Activated CD8-positive, alpha-beta memory T cell treated with anti-CD3 and anti-CD28 coated beads for 1 hour (primary cell): Measurements from ENCODE around the gene TP53BP2.

Experiments used
- DNase-seq, 2 donors: peaks; one replicate each; pipeline ENCODE4 v3.0.0-alpha.2; 2020; ENCODE audit warnings: low read depth in 1 of 2; ENCODE audit errors: extremely low read depth in 1 of 2

TP53BP2 gene

DNA sequence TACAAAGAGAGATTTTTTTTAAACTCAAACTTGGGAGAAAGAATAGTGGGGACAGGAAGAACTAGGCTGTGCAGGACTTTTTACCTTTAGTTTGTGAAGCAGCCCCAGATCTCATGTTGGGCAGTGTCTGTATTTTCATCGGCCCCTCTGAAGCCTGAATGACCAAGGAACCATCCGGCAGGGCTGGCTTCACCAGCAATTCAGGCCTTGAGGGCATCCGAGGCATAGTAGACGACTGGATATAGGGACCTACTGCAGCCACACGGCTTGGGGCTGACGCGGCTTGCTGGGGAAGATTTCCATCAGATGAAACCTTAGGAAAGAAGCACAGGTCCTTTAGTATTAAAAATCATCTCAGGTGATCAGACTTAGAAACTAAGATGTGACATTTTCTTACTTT lies 43.7 kb downstream of the TP53BP2 start:
- no peak for DNase-seq

DNA sequence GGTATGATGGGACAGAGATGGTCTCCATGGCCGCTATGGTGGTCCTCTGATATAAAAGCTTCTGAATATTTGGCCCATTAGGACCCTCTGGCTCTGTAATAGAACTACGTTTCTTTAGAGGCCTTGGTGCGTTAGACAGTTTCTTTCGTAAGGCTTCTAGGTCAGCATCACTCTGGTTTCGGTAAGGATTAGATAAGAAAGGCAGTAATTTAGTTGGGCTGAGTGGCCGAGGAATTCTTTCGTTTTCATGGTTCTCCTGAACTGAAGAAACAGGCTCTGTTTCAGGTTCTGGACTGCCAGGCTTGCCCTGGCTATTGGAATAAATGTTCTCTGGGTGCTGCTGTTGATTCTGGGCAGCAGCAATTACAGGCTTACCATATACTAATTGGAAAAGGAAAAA lies 49.5 kb downstream of the TP53BP2 start:
- no peak for DNase-seq

DNA sequence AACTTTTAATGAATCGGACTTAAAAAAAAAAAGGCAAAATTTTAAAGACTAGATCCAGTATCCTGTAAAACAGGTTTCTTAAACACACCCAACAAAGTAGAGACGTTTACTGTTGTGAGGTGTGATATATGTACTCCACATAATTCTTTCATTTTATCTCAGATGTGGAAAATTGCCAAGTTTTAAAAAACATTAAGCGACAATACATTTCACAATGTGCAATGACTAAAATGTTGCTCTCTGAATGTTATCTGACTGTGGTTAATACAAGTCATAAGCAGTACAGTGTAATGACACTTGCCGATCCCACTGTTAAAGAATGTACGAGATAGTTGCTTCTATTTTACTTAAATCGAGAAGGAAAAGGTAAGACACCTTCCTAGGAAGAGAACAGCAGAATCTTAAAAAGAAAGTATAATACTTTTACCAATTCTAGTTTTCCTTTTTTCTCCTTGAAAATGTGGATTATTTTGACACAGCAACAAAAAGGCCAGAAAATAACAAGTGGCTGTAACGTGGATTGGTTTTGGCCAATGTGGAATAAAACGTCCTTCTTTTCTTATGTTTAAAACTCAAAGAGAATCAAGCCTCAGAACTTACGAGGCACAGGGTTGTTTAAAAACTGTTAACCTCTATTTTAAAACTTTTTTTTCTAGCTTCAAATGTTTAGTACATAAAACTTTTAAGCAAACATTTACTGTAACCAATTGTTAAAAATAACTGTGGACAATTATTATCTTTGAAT lies 51.4 kb downstream of the TP53BP2 start:
- no peak for DNase-seq

DNA sequence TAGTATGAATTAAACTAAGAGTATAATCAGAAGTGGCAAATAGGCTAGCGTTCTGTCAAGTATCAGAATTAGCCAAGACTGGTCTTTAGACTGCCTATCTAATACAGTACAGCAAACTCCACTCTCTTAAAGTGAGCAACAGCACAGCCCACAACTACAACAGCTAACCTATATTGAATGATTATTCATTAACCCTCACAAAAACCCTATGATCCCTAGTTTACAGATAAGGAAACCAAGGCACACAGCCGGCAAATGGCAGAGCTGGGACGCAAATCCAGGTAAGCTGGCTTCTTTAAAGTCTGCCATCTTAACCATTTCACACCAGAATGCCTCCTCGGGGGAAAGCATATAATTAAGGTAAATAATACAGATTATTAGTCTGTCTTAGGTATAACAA lies 52.0 kb downstream of the TP53BP2 start:
- no peak for DNase-seq

DNA sequence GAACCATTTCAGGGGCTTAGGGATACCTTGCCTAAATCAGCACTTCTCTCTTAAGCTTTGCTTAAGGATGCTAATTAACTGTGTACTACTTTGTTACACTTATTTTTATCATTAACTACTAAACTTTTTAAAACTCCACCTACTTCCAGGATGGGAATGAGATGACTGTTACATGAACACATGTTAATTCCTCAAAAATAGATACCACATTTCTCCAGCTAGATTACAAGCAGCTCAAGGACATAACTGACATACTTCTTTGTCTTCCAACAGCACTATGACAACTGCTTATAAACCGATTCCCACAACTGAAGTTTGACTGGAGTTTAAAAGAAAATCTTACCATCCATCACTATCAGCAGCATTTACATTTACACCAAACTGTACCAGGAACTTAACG lies 53.7 kb downstream of the TP53BP2 start:
- DNase-seq: no peak

DNA sequence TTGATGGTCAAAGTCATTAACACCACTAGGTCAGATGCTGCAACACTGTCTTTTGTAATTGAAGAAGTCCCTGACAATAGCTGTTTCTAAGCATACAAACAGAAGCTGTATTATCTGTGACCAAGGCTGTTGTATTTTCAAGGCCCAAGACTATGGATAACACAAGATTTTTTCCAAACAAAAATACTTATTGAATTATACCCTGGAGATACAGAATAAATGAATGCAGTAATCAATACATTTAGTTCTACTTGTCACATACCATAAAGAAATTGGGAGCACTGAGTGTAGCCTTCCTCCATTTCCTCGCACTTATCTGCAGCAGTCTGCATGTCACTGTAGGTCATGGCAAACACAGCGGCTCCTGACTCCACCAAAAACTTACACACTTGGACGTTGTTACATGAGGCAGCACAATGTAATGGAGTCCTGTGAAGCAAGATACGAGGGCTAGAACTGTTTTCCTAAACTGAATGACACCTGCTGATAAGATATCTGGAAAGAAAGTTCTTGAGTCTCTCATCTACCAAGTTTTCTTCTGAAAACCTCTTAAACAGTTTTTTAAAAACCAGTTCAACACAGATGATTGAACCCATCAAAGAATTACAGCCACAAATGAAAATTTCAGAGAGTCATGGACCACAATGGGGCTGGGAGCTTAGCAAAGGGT lies 56.9 kb downstream of the TP53BP2 start:
- DNase-seq: no peak

DNA sequence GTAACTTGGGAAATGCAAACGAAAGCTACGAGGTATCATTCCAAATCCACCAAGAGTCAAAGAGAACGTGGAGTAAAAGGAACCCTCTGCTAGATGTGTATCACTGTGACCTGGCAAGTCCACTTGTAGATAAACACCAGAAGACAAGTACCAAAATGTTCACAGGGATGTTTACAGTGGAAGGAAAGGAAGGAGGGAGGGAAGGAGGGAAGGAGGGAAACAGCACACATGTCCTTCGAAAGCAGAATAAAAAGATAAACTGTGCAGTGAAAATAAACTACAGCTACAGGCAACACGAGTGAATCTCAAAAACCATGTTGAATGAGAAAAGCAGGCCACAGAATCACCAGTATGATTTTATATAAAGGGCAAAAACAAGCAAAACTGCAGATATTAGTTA lies 59.9 kb downstream of the TP53BP2 start:
- DNase-seq: no peak

DNA sequence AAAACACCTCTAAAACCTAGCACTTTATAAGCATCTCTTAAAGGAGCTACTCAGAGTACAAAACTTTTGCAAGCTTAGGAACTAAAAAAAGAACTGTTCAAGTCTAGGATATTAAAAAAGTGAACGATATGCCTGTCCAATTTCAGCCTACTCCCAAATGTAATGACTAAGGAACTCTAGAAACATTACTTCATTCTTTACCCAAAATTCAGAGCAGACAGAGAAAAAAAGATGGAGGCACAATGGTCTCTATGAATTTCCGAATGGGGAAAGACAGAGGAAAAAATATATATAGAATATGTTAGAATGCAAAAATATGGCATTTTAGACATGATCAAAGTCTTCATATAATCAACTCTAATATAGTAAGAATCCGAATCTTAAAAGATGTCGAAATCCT lies 61.2 kb downstream of the TP53BP2 start:
- no peak for DNase-seq

DNA sequence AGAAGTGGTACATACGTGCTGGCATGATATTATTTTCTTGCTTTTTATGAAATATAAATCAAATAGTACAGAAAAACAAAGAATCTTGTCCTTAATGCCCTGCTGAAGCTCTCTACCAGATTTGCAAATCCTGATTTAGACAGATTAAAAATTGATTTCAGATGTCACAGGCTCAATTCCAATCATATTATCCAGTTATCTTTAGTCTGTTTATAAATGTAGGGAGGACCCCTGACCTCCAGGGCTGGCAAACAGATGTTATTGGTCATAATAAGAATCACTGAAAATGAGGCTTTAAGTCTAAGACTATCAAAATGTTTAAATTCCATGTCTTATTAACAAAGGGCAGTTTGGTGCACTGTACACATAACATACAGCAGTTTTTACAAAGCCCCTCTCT lies 62.1 kb downstream of the TP53BP2 start:
- DNase-seq: no peak

DNA sequence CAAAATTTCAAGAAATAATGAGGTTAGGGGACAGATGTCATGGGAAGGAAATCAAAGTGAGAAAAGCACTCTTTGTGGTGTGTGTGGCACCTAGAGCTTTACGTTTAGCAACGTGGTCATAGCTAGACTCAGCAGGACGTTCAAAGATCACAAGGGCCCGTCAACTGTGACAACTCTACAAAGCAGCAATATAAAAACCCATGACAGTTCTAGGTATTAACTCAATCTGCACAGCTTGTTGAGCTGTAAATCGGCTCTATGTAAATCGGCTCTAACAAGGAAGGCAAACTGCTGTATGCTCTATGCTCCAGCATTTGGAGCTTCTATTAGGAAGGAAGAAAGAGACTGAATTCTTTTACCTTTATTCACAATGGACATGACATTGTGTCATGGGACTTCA lies 64.8 kb downstream of the TP53BP2 start:
- DNase-seq: no peak

DNA sequence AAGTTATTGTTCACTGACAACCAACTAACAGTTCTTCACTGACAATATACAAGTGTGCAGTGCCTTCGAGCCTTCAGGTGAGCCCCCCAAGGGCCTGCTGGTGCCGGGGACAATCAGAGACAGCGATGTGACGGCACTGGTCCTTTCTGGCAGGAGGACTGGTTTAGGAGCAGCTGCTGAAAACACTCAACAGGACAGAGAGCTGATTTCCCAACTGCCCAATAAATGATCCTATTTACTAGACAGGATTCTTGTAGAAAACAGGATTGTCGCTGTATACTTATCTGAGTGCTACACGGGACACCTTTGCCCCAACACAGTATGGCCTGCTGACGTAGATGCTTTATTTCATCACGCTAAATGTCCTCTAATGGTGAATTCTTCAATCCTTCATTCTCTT lies 65.4 kb downstream of the TP53BP2 start:
- no peak for DNase-seq

DNA sequence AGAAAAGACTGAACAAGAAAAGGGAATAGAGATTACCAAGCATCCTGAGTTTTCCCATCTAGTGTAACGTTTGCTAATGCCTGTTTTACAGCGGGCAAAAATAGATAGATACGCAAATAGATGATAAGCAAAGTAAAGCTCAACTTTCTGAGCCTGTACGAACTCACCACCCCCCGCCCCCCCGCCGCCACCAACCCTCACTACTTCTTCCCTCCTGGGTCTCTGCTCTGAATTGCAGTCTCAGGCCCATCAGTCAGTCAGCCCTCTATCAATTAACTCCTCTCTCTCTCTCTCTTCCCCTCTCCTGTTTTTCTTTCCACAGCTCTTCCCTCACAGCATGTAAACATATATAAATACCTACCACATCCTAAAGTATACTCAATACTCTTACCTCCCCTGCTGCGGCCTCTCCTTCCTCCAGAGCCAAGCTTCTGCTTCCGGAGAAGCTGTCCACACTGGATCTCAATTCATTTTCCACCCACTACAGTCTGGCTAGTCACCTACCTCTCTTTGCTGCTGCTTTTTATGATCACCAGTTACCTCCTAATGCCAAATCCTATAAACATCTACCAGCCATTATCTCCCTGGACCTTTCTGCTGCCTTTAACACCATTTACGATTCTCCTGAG lies 68.8 kb downstream of the TP53BP2 start:
- DNase-seq: no peak

DNA sequence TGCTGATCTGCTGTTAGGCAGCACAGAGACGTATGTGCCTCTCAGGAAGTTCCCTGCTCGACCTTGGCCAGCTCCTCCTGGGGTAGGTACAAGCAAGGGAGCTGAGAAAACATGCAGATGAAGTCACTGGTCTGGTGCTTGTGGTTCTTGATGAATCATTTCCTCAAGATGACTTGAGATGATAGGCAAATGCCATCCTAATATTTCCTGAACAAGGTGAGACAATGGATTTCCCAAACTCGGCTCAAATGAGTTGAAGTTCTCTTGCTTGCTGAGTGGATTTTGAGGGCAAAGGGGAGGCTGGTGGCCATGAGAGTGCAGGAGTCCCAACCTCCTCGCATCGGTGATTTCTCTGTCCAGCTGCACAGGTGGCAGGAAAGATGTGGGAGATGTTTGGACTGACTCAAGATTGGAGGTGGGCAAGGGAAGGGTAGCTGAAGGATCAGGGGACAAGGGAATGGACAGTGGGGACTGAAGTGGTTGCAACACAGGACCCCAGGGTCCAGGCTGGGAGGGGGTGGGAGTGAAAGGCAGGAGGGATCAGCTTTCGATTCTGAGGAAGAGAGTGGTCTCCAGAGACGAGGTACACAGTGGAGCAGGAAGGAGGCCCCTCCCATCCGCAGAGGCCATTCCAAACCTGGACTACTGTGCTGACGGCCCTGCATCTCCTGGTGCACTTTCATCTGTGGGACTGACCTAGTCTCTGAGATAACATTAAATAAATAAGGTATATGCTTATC lies 69.5 kb downstream of the TP53BP2 start:
- DNase-seq: peak in 1 of 2 donors; percentile 19

DNA sequence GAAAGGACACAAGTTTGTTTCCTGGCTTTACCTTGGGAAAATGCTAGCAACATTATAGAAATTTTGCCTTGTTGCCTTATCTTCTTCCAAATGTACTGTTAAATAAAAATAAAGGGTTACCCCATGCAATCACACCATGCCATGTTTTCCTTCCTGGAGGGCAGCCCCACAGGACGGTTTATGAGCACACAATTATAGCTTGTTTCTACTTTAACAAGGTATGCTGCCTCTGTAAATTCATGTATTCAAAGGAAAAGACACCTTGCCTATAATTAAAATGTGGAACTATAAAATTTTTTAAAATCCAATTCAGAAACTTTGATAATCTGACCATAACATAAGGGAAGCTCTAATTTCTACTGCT lies 70.1 kb downstream of the TP53BP2 start:
- DNase-seq: no peak

DNA sequence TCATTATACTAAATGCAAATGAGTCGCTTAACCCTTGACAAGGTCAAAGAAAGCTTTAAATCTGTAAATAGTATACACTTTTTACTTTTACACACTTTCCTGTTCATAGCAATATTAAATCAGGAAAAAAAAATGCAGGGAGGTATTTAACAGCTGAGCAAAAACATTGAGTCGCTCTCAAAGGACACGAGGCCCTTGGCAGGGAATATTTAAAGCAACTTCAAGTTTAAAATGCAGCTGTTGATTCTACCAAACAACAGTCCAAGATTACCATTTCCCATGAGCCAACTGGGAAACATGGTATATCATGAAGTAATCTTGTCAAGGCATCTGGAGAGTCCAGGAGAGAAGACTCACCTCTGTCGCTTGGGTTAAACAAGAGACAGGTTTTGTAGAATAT lies 70.7 kb downstream of the TP53BP2 start:
- DNase-seq: no peak

DNA sequence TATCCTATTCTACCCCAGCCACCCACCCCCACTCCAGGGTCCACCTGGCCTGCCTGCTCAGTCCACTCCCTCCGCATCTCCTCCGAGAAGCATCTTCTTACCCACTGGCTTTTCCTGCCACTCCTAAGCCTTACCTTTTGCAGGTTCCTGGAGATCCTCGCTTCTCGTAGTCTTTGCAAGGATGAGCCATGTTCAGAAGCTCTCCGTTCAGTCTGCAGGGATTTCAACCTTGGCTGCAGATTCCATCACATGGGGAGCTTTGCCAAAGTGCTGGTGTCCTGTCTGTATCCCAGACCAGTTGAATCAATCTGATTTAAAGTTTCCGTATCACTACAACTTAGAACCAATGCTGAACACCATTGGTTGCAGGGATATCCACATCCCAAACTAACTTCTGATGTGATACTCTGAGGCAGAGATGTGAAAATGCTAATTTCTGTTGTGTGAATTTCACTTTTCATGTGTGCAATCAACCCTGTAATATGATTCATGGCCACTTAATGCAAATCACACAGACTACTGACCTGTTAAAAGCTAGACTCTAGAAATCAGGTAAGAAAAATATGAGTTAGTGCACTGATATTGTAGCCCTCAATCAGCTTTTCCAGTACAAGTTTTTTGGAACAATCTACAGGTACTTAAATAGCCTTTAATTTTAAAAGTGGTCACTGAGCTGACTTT lies 71.5 kb downstream of the TP53BP2 start:
- no peak for DNase-seq

DNA sequence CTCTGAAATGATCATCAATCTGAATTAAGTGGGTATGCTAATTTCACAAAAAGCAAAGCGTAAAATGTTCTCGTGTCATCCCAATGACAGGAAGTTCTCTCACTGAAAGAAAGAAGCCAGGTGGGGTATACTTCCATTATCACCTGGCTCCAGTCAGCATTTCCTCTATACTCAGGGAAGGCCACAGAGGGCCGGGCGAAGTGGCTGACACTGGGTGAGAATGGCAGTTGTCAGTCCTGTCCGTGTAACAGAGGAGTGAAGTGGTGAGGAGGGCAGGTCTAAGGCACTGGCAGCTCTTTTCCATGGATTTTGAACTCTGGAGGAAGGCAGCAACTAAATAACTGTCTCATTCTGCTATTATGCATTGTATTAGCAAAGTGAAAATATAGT lies 73.0 kb downstream of the TP53BP2 start:
- DNase-seq: no peak

DNA sequence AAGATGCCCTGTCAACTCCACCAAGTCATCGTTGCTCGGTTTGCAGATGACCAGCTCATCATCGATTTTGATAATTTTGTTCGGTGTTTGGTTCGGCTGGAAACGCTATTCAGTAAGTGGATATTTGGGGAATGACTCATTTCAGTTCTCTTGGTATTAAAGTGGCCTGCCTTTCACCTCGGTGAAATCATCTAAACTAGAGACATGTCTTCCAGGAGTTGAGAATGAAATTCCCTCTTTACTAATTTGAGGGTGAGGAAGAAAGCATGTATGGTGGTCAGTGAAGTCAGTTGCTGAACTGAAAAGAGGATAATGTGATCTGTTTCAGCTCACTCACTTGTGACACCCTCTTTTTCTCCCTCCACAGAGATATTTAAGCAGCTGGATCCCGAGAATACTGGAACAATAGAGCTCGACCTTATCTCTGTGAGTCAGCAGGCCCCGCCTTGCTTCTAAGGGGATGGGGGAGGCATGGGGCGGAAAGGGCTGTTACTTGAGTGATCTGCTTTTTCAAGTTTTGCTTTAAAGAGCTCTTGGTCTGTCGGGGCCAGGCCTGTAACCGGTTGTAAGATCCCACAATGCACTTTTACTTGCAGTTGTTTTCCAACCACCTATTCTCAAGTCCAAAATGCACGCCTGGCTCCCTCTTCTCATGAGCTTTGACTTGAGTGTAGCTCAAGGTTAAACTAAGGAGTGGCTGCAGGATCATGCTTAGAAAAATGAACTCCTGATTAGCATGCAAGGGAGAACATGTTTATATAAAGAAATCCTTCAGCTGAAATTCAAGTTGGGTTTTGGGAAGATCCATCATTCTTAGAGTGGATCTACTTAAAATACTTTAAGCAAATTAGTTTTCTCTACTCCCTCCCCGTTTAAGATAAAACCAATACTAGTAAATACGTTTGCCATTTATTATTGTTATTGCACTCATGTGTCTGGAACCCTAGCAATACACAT lies 73.7 kb downstream of the TP53BP2 start:
- DNase-seq: no peak

DNA sequence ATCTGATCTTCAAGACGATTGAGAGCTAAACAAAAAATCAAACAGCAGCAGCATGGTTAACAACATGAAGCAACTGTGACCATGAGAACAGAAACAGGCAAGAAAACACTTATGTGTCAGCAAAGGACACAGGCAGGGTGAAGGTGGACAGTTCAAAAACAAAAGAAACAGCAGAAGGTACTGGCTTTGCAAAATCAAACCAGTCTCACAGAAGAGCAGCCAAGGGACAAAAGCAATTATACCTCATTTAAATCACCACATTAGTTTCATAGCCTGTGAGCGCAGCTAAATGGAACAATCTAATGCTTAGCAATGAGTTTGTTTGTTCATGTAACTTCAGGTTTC lies 74.3 kb downstream of the TP53BP2 start:
- DNase-seq: no peak
